ENCODE results near the gene CACNA1I. TPM values are rescaled to one million over a fixed set of nuclear protein-coding genes. Genes with fewer than 3 reads are reported as not detected.

The CACNA1I gene
- total RNA-seq, 1 donor from 2014 or later = 0.06 TPM

DNA sequence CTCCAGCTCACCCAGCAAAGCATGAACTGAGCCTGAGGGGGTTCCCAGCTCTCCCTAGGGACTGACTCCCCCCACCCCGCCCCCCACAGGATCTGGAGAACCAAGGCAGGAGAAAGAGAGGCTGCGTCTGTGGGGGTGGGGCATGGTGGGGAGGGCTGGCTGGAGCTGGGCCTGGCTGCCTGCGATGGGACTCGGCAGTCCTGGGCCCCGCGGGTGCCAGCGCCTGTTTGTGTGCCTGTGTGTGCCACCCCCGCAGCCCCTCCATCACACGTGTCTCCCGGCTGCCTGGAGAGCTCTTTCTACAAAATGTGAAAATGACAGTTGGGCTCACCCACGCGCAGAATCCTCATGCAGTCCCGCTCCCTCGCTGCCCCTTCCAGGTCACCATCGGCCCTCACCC is 46.8 kb downstream of the CACNA1I start:
- TF ChIP-seq, protein P1, sequence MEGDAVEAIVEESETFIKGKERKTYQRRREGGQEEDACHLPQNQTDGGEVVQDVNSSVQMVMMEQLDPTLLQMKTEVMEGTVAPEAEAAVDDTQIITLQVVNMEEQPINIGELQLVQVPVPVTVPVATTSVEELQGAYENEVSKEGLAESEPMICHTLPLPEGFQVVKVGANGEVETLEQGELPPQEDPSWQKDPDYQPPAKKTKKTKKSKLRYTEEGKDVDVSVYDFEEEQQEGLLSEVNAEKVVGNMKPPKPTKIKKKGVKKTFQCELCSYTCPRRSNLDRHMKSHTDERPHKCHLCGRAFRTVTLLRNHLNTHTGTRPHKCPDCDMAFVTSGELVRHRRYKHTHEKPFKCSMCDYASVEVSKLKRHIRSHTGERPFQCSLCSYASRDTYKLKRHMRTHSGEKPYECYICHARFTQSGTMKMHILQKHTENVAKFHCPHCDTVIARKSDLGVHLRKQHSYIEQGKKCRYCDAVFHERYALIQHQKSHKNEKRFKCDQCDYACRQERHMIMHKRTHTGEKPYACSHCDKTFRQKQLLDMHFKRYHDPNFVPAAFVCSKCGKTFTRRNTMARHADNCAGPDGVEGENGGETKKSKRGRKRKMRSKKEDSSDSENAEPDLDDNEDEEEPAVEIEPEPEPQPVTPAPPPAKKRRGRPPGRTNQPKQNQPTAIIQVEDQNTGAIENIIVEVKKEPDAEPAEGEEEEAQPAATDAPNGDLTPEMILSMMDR (conservative IDR thresholded peaks at IDR 0.05; ENCODE audit: low read depth, low read length) = no peak
- no peak overlapping the region for H3K4me3 ChIP-seq (ENCODE audit: low read depth, low read length)
- DNase-seq (ENCODE audit: low read depth) = no peak

DNA sequence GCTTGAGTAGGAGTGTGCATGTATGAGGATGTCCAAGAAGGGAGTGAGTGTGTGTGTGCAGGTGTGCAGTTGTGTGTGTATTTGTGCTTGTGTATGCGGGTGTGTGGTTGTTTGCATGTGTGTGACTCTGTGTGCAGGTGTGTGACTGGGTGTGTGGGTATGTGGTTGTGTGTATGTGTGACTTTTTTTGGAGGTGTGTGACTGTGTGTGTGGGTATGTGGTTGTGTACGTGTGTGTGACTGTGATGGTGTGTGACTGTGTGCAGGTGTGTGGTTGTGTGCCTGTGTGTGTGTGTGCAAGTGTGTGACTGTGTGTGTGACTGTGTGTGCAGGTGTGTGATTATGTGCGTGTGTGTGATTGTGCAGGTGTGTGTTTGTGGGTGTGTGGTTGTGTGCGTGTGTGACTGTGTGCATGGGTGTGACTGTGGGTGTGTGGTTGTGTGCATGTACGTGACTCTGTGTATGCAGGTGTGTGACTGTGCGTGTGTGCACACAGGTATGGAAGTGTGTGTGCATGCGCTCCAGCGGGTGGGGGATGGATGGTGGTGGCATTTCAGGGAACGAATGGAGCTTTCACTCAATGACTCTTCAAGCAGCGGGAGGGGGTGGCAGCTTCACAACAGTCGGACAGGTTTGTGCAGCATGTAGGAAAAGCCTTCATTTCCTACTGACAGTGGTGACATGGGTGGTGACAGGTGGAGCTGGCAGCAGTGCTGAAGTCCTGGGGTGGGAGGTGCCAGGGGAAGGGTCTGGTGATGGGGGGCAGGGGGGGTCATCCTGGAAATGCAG is 47.6 kb downstream of the CACNA1I start:
- no peak for DNase-seq (ENCODE audit: low read depth)
- no peak overlapping the region for H3K4me3 ChIP-seq (ENCODE audit: low read depth, low read length)
- TF ChIP-seq, protein P1 (conservative IDR thresholded peaks at IDR 0.05; ENCODE audit: low read depth, low read length) = no peak

DNA sequence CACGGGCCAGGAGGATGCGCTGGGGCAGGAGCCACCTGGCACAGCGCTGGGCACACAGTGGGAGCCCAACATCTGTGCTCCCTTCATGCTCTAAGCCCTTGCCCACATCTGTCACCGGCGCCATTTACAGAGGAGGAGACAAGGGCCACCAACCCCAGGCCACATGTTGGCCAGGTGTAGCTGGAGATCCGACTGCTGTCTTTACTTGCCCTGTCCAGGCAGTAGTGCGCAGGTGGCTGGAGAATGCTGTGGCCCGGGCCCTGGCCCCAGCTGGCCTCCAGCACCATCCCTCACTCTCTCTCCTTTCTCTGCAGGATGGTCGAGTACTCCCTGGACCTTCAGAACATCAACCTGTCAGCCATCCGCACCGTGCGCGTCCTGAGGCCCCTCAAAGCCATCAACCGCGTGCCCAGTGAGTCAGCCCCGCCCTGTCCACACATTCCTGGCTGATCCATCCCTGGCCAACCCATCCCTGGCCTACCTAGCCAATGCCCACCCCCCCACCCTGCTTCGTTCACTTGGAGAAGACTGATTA is 48.5 kb downstream of the CACNA1I start:
- DNase-seq (ENCODE audit: low read depth) = no peak
- H3K4me3 ChIP-seq (ENCODE audit: low read depth, low read length) = no peak overlapping the region
- TF ChIP-seq, protein P1 (conservative IDR thresholded peaks at IDR 0.05; ENCODE audit: low read depth, low read length) = no peak

DNA sequence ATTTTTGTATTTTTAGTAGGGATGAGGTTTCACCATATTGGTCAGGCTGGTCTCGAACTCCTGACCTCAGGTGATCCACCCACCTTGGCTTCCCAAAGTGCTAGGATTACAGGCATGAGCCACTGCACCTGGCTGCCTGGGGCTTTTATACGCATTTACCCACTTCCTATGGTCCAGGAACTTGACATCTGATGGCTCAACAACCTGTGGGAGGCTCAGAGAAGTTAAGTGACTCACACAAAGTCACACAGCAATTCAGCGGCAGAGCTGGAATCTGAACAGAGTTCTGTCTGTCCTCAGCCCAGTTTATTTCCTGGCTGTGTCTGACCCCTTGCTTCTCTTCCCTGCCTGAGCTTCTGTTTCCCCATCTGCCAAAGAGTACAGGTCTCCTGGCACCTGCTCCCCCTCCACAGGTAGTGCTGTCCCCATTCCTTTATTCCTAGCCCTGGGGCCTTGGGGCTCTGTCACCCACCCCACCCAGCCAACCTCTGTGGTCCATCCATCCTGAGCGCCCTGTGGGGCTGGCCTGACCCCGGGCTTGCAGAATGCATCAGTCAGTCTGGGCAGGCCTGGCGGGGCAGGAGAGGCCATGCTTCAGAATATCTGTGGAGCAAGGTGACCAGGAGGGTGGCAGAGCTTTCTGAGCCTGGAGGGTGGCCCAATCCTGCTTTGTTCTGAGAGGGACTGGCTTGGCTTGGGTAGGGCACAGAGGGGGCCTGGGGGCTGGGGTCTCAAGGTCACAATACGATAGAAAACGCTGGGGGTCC is 50.6 kb downstream of the CACNA1I start:
- TF ChIP-seq, protein P1 (conservative IDR thresholded peaks at IDR 0.05; ENCODE audit: low read depth, low read length) = no peak
- DNase-seq (ENCODE audit: low read depth) = no peak
- no peak overlapping the region for H3K4me3 ChIP-seq (ENCODE audit: low read depth, low read length)

DNA sequence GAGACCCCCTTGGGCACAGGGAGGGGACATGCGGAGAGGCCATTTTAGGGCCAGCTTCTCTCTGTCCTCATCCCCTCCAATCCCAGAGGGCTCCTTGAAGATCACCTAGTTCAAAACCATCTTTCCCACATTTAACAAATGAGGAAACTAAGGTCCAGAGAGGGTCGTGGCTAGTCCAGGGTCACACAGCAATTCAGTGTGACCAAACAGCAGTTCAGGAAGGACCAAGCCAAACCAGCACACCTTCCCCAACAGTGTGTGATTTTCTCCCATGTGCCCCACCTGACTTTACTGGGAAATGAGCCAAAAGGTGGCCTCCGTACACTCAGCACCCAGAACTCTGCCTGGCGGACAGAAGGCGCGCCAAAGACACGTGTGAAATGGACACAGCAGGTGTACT is 51.3 kb downstream of the CACNA1I start:
- no peak for DNase-seq (ENCODE audit: low read depth)
- H3K4me3 ChIP-seq (ENCODE audit: low read depth, low read length) = no peak overlapping the region
- TF ChIP-seq, protein P1 (conservative IDR thresholded peaks at IDR 0.05; ENCODE audit: low read depth, low read length) = no peak

DNA sequence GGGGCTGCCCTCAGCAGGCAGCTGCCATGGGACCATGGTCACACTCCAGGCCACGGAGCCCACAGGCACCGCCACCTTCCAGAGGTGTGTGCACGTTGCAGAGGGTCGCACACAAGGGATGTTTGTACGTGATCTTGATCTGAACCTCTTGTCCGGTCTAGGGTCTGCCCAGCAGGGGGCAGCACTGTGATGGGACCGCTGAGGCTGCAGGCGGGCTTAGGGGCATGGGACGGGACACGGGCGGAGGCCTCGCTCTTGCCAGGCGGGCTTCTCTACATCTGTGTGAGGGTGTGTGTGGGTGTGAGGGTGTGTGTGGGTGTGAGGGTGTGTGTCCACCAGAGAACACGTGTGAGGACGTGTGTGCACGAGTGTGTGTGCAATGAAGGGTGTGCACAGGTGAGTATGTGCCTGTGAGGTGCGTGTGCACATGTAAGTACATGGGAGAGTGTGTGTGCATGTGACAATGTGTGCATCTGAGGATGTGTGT is 52.4 kb downstream of the CACNA1I start:
- DNase-seq (ENCODE audit: low read depth) = no peak
- no peak overlapping the region for H3K4me3 ChIP-seq (ENCODE audit: low read depth, low read length)
- TF ChIP-seq, protein P1 (conservative IDR thresholded peaks at IDR 0.05; ENCODE audit: low read depth, low read length) = peak; percentile 60
